IMR-90 (cell line): Measurements from ENCODE around the gene PRKAR1A. TPM values are rescaled to one million over a fixed set of nuclear protein-coding genes. Genes with fewer than 3 reads are reported as not detected.

Source experiments
- ATAC-seq: fragments of 200-7000 bp; cut with Tn5 transposase; 2 replicates; pipeline ENCODE4 v1.9.1; 2020; ENCODE audit warnings: low read depth, mild to moderate bottlenecking, moderate library complexity
- BruUV-seq: library from RNA; stranded (reverse); fragments of 400-500 nt; replicated peaks from 2 replicates; lab custom pipeline; 2021; lab: Mats Ljungman, UMichigan
- CTCF ChIA-PET: fragments of 300-600 bp; formaldehyde crosslinking; extraction: SDS; loops from one replicate; lab custom pipeline; 2021; ENCODE audit warnings: antibody characterized with exemption; lab: Yijun Ruan, JAX
- POLR2A ChIA-PET: fragments of 300-600 bp; sonication (Branson Sonifier 250); formaldehyde crosslinking; loops from one replicate; lab custom pipeline; 2022; ENCODE audit warnings: antibody characterized with exemption; ENCODE audit not compliant: unreplicated experiment; lab: Charles Lee
- DNase-seq: peaks from one replicate; pipeline ENCODE4 v3.0.0; 2013
- H2AFZ ChIP-seq: replicated peaks from 2 replicates; pipeline ENCODE3; 2013; ENCODE audit warnings: low read length, mild to moderate bottlenecking; ENCODE audit not compliant: poor library complexity
- H2AK5ac ChIP-seq: 2 replicates; pipeline ENCODE4 v1.6.1; 2013; ENCODE audit warnings: low read depth, low read length, inconsistent platforms
- H2AK9ac ChIP-seq: replicated peaks from 2 replicates; pipeline ENCODE3; 2013; ENCODE audit warnings: mild to moderate bottlenecking, low read depth, low read length, moderate library complexity; ENCODE audit not compliant: poor library complexity
- H2BK120ac ChIP-seq: 2 replicates; pipeline ENCODE4 v1.6.1; 2013; ENCODE audit warnings: low read depth, low read length, inconsistent platforms
- H2BK15ac ChIP-seq: 3 replicates; pipeline ENCODE4 v1.6.1; 2013; ENCODE audit warnings: low read depth, low read length, inconsistent platforms
- H2BK20ac ChIP-seq: 2 replicates; pipeline ENCODE4 v1.6.1; 2013; ENCODE audit warnings: low read depth, mild to moderate bottlenecking, inconsistent platforms, low read length, moderate library complexity
- H2BK5ac ChIP-seq: 2 replicates; pipeline ENCODE4 v1.6.1; 2013; ENCODE audit warnings: mild to moderate bottlenecking, low read depth, low read length, inconsistent platforms; ENCODE audit not compliant: poor library complexity, severe bottlenecking
- H3K14ac ChIP-seq: replicated peaks from 2 replicates; pipeline ENCODE4 v1.6.1; 2013; ENCODE audit warnings: low read depth, low read length, inconsistent platforms
- H3K18ac ChIP-seq: 2 replicates; pipeline ENCODE4 v1.6.1; 2013; ENCODE audit warnings: low read depth, low read length, control low read depth
- H3K23ac ChIP-seq: 2 replicates; pipeline ENCODE4 v1.6.1; 2013; ENCODE audit warnings: low read depth, low read length, inconsistent platforms
- H3K27ac ChIP-seq: 2 replicates; pipeline ENCODE4 v1.5.1; 2013; ENCODE audit warnings: mild to moderate bottlenecking, control low read depth, low read length; ENCODE audit not compliant: insufficient read depth
- H3K27me3 ChIP-seq: 2 replicates; pipeline ENCODE4 v1.6.1; 2013; ENCODE audit warnings: low read length; ENCODE audit not compliant: control insufficient read depth, insufficient read depth
- H3K36me3 ChIP-seq: 2 replicates; pipeline ENCODE4 v1.6.1; 2013; ENCODE audit warnings: low read length, mixed read lengths; ENCODE audit not compliant: control insufficient read depth, insufficient read depth
- H3K4ac ChIP-seq: 2 replicates; pipeline ENCODE4 v1.6.1; 2013; ENCODE audit warnings: low read depth, low read length, inconsistent platforms
- H3K4me1 ChIP-seq: 2 replicates; pipeline ENCODE4 v1.6.1; 2013; ENCODE audit warnings: low read length, mixed read lengths; ENCODE audit not compliant: control insufficient read depth, insufficient read depth
- H3K4me2 ChIP-seq: 2 replicates; pipeline ENCODE4 v1.6.1; 2013; ENCODE audit warnings: low read depth, mild to moderate bottlenecking, control low read depth, low read length, moderate library complexity
- H3K4me3 ChIP-seq: 2 replicates; pipeline ENCODE4 v1.5.1; 2013; ENCODE audit warnings: low read depth, mild to moderate bottlenecking, control low read depth, low read length, moderate library complexity; ENCODE audit not compliant: insufficient read depth
- H3K56ac ChIP-seq: 2 replicates; pipeline ENCODE4 v1.6.1; 2013; ENCODE audit warnings: low read length, inconsistent platforms; ENCODE audit not compliant: insufficient read depth; ENCODE audit errors: extremely low read depth
- H3K79me1 ChIP-seq, 2 experiments: 2 replicates each; pipeline ENCODE4 v1.6.1; 2013; ENCODE audit warnings: low read length in 2 of 2, inconsistent platforms in 1 of 2, low read depth in 1 of 2
- H3K9ac ChIP-seq: 2 replicates; pipeline ENCODE4 v1.6.1; 2013; ENCODE audit warnings: low read depth, low read length, control low read depth
- H3K9me1 ChIP-seq: 2 replicates; pipeline ENCODE4 v1.6.1; 2013; ENCODE audit warnings: low read length, inconsistent platforms; ENCODE audit not compliant: insufficient read depth
- H3K9me3 ChIP-seq: 2 replicates; pipeline ENCODE4 v1.6.1; 2013; ENCODE audit warnings: low read length; ENCODE audit not compliant: control insufficient read depth, insufficient read depth
- H4K20me1 ChIP-seq: 2 replicates; pipeline ENCODE4 v1.6.1; 2013; ENCODE audit warnings: low read length, inconsistent platforms; ENCODE audit not compliant: insufficient read depth
- H4K5ac ChIP-seq: 2 replicates; pipeline ENCODE4 v1.6.1; 2013; ENCODE audit warnings: mild to moderate bottlenecking, low read depth, low read length, control low read depth
- H4K8ac ChIP-seq, 2 experiments: 2 replicates each; pipeline ENCODE4 v1.6.1; 2013; ENCODE audit warnings: low read depth in 2 of 2, low read length in 2 of 2, control low read depth in 1 of 2, inconsistent platforms in 1 of 2
- H4K91ac ChIP-seq: 2 replicates; pipeline ENCODE4 v1.6.1; 2013; ENCODE audit warnings: low read depth, low read length, inconsistent platforms; ENCODE audit not compliant: insufficient read depth
- CHD1 ChIP-seq: IDR thresholded peaks from 2 replicates; pipeline ENCODE4 v1.6.1; 2012; ENCODE audit warnings: low read depth, low read length, improper control_type of control experiment
- CTCF ChIP-seq: conservative IDR thresholded peaks from 2 replicates; pipeline ENCODE4 v1.5.1; 2012; ENCODE audit warnings: mild to moderate bottlenecking, low read depth, low read length, improper control_type of control experiment
- ELK1 ChIP-seq: fragments of 150-350 bp; IDR thresholded peaks from 2 replicates; pipeline ENCODE4 v1.6.1; 2016; ENCODE audit warnings: low read depth, mild to moderate bottlenecking, low read length, moderate library complexity, borderline replicate concordance
- FOS ChIP-seq: fragments of 150-350 bp; IDR thresholded peaks from 2 replicates; pipeline ENCODE4 v1.6.1; 2016; ENCODE audit warnings: low read depth, low read length
- MXI1 ChIP-seq: IDR thresholded peaks from 2 replicates; pipeline ENCODE4 v1.6.1; 2012; ENCODE audit warnings: low read depth, mild to moderate bottlenecking, low read length, moderate library complexity, borderline replicate concordance
- RCOR1 ChIP-seq: IDR thresholded peaks from 2 replicates; pipeline ENCODE4 v1.6.1; 2012; ENCODE audit warnings: mild to moderate bottlenecking, low read length, improper control_type of control experiment; ENCODE audit not compliant: insufficient replicate concordance
- RFX5 ChIP-seq: IDR thresholded peaks from 2 replicates; pipeline ENCODE4 v1.8.0; 2012; ENCODE audit warnings: low read depth, mild to moderate bottlenecking, low read length, moderate library complexity
- SMC3 ChIP-seq: fragments of 150-350 bp; IDR thresholded peaks from 2 replicates; pipeline ENCODE4 v1.6.1; 2016; ENCODE audit warnings: low read depth, mild to moderate bottlenecking, antibody characterized with exemption, low read length, moderate library complexity
- WGBS, 2 experiments: methylation state at CpG; one replicate each; pipeline versions ENCODE4 v1.1.5 to v1.1.7; 2013; ENCODE audit warnings: missing lambda C conversion rate in 2 of 2; ENCODE audit not compliant: insufficient read length in 1 of 2; ENCODE audit errors: extremely low coverage in 2 of 2; 5-methylcytosine and 5-hydroxymethylcytosine counted together
- dilution Hi-C: fragments of 300-500 bp; cut with HindIII; formaldehyde crosslinking; loops from one replicate; pipeline ENCODE4 v1.14.3; 2018; ENCODE audit warnings: low sequenced_read_pairs; ENCODE audit not compliant: unreplicated experiment
- in situ Hi-C: fragments of 300-500 bp; cut with MboI; formaldehyde crosslinking; loops from 3 replicates; pipeline ENCODE4 v1.14.3; 2019; ENCODE audit warnings: low sequenced_read_pairs, inconsistent platforms, mixed read lengths
- intact Hi-C: fragments of 100-400 bp; cut with micrococcal nuclease; formaldehyde crosslinking; loops from 2 replicates; pipeline ENCODE4 v1.10.0; 2022
- polyA plus RNA-seq, 3 experiments: library from polyadenylated mRNA; depleted of rRNA; stranded (reverse); fragments of >200 nt; gene quantifications; 2 replicates each; pipeline ENCODE4 v1.2.3, GENCODE V29; 2012; ENCODE audit warnings: low replicate concordance in 1 of 3
- total RNA-seq: library from RNA; depleted of rRNA; stranded (reverse); fragments of >200 nt; gene quantifications from 2 replicates; pipeline ENCODE4 v1.2.3, GENCODE V29; 2012

PRKAR1A gene
- total and polyA plus RNA-seq, 2 of the 4 experiments (the other 2 are of a cell fraction), result 145 to 256 TPM

- no peak for TF ChIP-seq ELK1
Observed at GRCh38 chr17:68498479-68499326, 13.5 kb upstream of the PRKAR1A start (continued).

- no peak overlapping the region for H2AFZ ChIP-seq
- no peak overlapping the region for H2BK5ac ChIP-seq
- WGBS, 2 experiments, result 83% methylated on average over 1 of the region's 5 CpGs; no CpG with 5 or more reads in 1 of the 2 experiments
- no peak overlapping the region for H3K27ac ChIP-seq
- H4K8ac ChIP-seq, result no peak overlapping the region
- dilution Hi-C loops, result no loop called here
- no peak overlapping the region for H3K23ac ChIP-seq
- no peaks in the 10 kb centered on the region for H3K9me3 ChIP-seq
- H4K91ac ChIP-seq, result no peak overlapping the region
- H3K14ac ChIP-seq, result no peak overlapping the region
- no peak overlapping the region for H3K9ac ChIP-seq
- no peak for DNase-seq
- no peaks in the 10 kb centered on the region for H3K79me1 ChIP-seq
- no peak for ATAC-seq
- H4K20me1 ChIP-seq, result no peaks in the 10 kb centered on the region
- no peak overlapping the region for H2BK120ac ChIP-seq
- no peak overlapping the region for H3K56ac ChIP-seq
- no peak overlapping the region for H2BK20ac ChIP-seq
- no peaks in the 10 kb centered on the region for H3K4me1 ChIP-seq
- BruUV-seq, result no TSS peak
- no peak overlapping the region for H3K18ac ChIP-seq
- H3K36me3 ChIP-seq, result no peaks in the 10 kb centered on the region
- intact Hi-C loops, result no loop called here
- no peak for TF ChIP-seq FOS
- TF ChIP-seq SMC3, result no peak
- no peak for TF ChIP-seq CHD1
- TF ChIP-seq RCOR1, result no peak
- TF ChIP-seq CTCF, result no peak
- no peak for TF ChIP-seq RFX5
- no peak for TF ChIP-seq MXI1
- no peak overlapping the region for H3K4me3 ChIP-seq
- H4K5ac ChIP-seq, result no peak overlapping the region
- H2AK9ac ChIP-seq, result no peak overlapping the region
- H2AK5ac ChIP-seq, result no peak overlapping the region
- H3K9me1 ChIP-seq, result no peaks in the 10 kb centered on the region
- ChIA-PET CTCF (no interaction called here), POLR2A (no interaction called here)
- H3K4me2 ChIP-seq, result no peak overlapping the region
- no peak overlapping the region for H3K4ac ChIP-seq
- H2BK15ac ChIP-seq, result no peak overlapping the region
- in situ Hi-C loops, result no loop called here
- peaks cover 17% of the 10 kb centered on the region for H3K27me3 ChIP-seq
Observed at GRCh38 chr17:68499587-68499986, 12.6 kb upstream of the PRKAR1A start.
